HG02798 (cell line): Measurements from ENCODE around the gene TNF.
A peak's percentile ranks its signal among the peaks of the same experiment; 100 is the strongest.

ENCODE experiments used
- ATAC-seq: cut with Tn5 transposase; IDR thresholded peaks from one replicate; pipeline ENCODE4 v1.9.1; 2021; ENCODE audit warnings: mild to moderate bottlenecking; ENCODE audit not compliant: unreplicated experiment, poor library complexity

The TNF gene

GRCh38 chr6:31569861-31570536 is 5.4 kb upstream of the TNF start:
- ATAC-seq: no peak

DNA sequence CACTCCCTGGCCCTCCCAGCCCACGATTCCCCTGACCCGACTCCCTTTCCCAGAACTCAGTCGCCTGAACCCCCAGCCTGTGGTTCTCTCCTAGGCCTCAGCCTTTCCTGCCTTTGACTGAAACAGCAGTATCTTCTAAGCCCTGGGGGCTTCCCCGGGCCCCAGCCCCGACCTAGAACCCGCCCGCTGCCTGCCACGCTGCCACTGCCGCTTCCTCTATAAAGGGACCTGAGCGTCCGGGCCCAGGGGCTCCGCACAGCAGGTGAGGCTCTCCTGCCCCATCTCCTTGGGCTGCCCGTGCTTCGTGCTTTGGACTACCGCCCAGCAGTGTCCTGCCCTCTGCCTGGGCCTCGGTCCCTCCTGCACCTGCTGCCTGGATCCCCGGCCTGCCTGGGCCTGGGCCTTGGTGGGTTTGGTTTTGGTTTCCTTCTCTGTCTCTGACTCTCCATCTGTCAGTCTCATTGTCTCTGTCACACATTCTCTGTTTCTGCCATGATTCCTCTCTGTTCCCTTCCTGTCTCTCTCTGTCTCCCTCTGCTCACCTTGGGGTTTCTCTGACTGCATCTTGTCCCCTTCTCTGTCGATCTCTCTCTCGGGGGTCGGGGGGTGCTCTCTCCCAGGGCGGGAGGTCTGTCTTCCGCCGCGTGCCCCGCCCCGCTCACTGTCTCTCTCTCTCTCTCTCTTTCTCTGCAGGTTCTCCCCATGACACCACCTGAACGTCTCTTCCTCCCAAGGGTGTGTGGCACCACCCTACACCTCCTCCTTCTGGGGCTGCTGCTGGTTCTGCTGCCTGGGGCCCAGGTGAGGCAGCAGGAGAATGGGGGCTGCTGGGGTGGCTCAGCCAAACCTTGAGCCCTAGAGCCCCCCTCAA is 3.1 kb upstream of the TNF start, which contains the start of gene LTA:
LTA (plus strand) TSS at position 249 of the 871 bp plus-strand sequence; CDS start at position 703, 454 bp downstream.
- ATAC-seq: peak; percentile 41

DNA sequence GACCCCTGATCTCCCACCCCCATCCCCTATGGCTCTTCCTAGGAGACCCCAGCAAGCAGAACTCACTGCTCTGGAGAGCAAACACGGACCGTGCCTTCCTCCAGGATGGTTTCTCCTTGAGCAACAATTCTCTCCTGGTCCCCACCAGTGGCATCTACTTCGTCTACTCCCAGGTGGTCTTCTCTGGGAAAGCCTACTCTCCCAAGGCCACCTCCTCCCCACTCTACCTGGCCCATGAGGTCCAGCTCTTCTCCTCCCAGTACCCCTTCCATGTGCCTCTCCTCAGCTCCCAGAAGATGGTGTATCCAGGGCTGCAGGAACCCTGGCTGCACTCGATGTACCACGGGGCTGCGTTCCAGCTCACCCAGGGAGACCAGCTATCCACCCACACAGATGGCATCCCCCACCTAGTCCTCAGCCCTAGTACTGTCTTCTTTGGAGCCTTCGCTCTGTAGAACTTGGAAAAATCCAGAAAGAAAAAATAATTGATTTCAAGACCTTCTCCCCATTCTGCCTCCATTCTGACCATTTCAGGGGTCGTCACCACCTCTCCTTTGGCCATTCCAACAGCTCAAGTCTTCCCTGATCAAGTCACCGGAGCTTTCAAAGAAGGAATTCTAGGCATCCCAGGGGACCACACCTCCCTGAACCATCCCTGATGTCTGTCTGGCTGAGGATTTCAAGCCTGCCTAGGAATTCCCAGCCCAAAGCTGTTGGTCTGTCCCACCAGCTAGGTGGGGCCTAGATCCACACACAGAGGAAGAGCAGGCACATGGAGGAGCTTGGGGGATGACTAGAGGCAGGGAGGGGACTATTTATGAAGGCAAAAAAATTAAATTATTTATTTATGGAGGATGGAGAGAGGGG is 1.9 kb upstream of the TNF start:
- ATAC-seq: no peak

DNA sequence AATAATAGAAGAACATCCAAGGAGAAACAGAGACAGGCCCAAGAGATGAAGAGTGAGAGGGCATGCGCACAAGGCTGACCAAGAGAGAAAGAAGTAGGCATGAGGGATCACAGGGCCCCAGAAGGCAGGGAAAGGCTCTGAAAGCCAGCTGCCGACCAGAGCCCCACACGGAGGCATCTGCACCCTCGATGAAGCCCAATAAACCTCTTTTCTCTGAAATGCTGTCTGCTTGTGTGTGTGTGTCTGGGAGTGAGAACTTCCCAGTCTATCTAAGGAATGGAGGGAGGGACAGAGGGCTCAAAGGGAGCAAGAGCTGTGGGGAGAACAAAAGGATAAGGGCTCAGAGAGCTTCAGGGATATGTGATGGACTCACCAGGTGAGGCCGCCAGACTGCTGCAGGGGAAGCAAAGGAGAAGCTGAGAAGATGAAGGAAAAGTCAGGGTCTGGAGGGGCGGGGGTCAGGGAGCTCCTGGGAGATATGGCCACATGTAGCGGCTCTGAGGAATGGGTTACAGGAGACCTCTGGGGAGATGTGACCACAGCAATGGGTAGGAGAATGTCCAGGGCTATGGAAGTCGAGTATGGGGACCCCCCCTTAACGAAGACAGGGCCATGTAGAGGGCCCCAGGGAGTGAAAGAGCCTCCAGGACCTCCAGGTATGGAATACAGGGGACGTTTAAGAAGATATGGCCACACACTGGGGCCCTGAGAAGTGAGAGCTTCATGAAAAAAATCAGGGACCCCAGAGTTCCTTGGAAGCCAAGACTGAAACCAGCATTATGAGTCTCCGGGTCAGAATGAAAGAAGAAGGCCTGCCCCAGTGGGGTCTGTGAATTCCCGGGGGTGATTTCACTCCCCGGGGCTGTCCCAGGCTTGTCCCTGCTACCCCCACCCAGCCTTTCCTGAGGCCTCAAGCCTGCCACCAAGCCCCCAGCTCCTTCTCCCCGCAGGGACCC is 981 bp upstream of the TNF start:
- no peak for ATAC-seq

DNA sequence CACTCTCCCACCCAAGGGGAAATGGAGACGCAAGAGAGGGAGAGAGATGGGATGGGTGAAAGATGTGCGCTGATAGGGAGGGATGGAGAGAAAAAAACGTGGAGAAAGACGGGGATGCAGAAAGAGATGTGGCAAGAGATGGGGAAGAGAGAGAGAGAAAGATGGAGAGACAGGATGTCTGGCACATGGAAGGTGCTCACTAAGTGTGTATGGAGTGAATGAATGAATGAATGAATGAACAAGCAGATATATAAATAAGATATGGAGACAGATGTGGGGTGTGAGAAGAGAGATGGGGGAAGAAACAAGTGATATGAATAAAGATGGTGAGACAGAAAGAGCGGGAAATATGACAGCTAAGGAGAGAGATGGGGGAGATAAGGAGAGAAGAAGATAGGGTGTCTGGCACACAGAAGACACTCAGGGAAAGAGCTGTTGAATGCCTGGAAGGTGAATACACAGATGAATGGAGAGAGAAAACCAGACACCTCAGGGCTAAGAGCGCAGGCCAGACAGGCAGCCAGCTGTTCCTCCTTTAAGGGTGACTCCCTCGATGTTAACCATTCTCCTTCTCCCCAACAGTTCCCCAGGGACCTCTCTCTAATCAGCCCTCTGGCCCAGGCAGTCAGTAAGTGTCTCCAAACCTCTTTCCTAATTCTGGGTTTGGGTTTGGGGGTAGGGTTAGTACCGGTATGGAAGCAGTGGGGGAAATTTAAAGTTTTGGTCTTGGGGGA is 754 bp downstream of the TNF start:
- no peak for ATAC-seq

DNA sequence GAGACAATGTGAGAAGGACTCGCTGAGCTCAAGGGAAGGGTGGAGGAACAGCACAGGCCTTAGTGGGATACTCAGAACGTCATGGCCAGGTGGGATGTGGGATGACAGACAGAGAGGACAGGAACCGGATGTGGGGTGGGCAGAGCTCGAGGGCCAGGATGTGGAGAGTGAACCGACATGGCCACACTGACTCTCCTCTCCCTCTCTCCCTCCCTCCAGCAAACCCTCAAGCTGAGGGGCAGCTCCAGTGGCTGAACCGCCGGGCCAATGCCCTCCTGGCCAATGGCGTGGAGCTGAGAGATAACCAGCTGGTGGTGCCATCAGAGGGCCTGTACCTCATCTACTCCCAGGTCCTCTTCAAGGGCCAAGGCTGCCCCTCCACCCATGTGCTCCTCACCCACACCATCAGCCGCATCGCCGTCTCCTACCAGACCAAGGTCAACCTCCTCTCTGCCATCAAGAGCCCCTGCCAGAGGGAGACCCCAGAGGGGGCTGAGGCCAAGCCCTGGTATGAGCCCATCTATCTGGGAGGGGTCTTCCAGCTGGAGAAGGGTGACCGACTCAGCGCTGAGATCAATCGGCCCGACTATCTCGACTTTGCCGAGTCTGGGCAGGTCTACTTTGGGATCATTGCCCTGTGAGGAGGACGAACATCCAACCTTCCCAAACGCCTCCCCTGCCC is 1.7 kb downstream of the TNF start:
- no peak for ATAC-seq

DNA sequence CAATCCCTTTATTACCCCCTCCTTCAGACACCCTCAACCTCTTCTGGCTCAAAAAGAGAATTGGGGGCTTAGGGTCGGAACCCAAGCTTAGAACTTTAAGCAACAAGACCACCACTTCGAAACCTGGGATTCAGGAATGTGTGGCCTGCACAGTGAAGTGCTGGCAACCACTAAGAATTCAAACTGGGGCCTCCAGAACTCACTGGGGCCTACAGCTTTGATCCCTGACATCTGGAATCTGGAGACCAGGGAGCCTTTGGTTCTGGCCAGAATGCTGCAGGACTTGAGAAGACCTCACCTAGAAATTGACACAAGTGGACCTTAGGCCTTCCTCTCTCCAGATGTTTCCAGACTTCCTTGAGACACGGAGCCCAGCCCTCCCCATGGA is 2.2 kb downstream of the TNF start:
- ATAC-seq: no peak

GRCh38 chr6:31578184-31579118 is 3.1 kb downstream of the TNF start:
- no peak for ATAC-seq

- ATAC-seq: no peak
Measured at GRCh38 chr6:31579119-31579505, 3.7 kb downstream of the TNF start.

GRCh38 chr6:31579546-31580437 is 4.4 kb downstream of the TNF start:
- ATAC-seq: no peak

GRCh38 chr6:31580438-31580740 is 5.0 kb downstream of the TNF start:
- no peak for ATAC-seq

- peak; percentile 68 for ATAC-seq
Measured at GRCh38 chr6:31580807-31581433, 5.6 kb downstream of the TNF start.

GRCh38 chr6:31581434-31582229 is 6.3 kb downstream of the TNF start:
- no peak for ATAC-seq

GRCh38 chr6:31582230-31582643 is 6.9 kb downstream of the TNF start, which contains the start of gene LTB:
Gene LTB (minus strand): TSS chr6:31582424. CDS start chr6:31582417, 7 bp downstream.
- ATAC-seq: no peak

DNA sequence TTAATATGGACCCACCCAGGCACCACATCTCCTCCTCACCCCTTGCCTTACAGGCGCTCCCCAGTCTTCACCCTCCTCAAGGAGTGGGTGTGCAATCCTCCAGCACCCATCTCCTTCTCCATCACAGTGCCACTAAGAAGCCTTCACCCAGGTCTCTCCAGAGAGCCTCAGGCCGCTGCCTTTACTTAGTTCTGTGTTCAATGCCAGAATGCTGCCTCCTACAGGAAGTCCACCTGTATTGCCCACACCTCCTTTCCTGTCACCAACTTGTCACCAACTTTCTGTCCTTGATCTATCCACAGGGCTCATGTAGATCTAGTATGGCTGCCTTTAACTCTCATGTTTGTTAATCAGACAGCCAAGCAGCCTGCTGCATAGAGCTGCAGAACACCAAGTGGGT is 10.1 kb downstream of the TNF start:
- ATAC-seq: no peak
